HepG2 (cell line): Measurements from ENCODE around the gene SHANK3. TPM values are rescaled to one million over a fixed set of nuclear protein-coding genes. Genes with fewer than 3 reads are reported as not detected.
A peak's percentile ranks its signal among the peaks of the same experiment; 100 is the strongest.

Experiments
- ATF6 ChIP-seq: sonication (generic); formaldehyde crosslinking; conservative IDR thresholded peaks from 2 replicates; pipeline ENCODE4 v1.4.0; 2020; ENCODE audit warnings: missing genetic modification reagents
- DDIT3 ChIP-seq: sonication (generic); formaldehyde crosslinking; IDR thresholded peaks from 2 replicates; pipeline ENCODE4 v1.4.0; 2020; ENCODE audit warnings: mild to moderate bottlenecking, missing genetic modification reagents
- DMAP1 ChIP-seq: IDR thresholded peaks from 2 replicates; pipeline ENCODE4 v1.6.1; 2016
- EED ChIP-seq: sonication (generic); formaldehyde crosslinking; IDR thresholded peaks from 2 replicates; pipeline ENCODE4 v1.5.0; 2020; ENCODE audit warnings: mild to moderate bottlenecking, missing genetic modification reagents
- HOMEZ ChIP-seq: IDR thresholded peaks from 2 replicates; pipeline ENCODE4 v1.6.1; 2016; ENCODE audit warnings: low read depth
- JUNB ChIP-seq: sonication (generic); formaldehyde crosslinking; IDR thresholded peaks from 2 replicates; pipeline ENCODE4 v1.8.0; 2022; ENCODE audit warnings: missing genetic modification reagents, mild to moderate bottlenecking, borderline replicate concordance
- KLF11 ChIP-seq: IDR thresholded peaks from 2 replicates; pipeline ENCODE4 v1.6.1; 2016; ENCODE audit warnings: missing compliant biosample characterization
- MTA1 ChIP-seq: sonication (generic); formaldehyde crosslinking; IDR thresholded peaks from 2 replicates; pipeline ENCODE4 v1.4.0; 2020; ENCODE audit warnings: missing genetic modification reagents, mild to moderate bottlenecking, borderline replicate concordance
- NONO ChIP-seq, 2 experiments: fragments of 450-650 bp in 1 of 2; sonication (generic) in 1 of 2; formaldehyde crosslinking in 1 of 2; IDR thresholded peaks in 1 of 2; conservative IDR thresholded peaks in 1 of 2; 2 replicates each; pipeline versions ENCODE4 v1.6.1 to v1.8.0; 2017 to 2022; ENCODE audit warnings: mild to moderate bottlenecking in 1 of 2, missing genetic modification reagents in 1 of 2, moderate library complexity in 1 of 2
- PAX8 ChIP-seq: sonication (generic); formaldehyde crosslinking; IDR thresholded peaks from 2 replicates; pipeline ENCODE4 v1.8.0; 2022; ENCODE audit warnings: mild to moderate bottlenecking, missing genetic modification reagents, borderline replicate concordance
- PHF5A ChIP-seq: IDR thresholded peaks from one replicate; pipeline ENCODE4 v1.6.1; 2018; ENCODE audit warnings: low read depth, missing genetic modification reagents; ENCODE audit not compliant: unreplicated experiment
- PRMT3 ChIP-seq: sonication (generic); formaldehyde crosslinking; IDR thresholded peaks from 2 replicates; pipeline ENCODE4 v1.8.1; 2022; ENCODE audit warnings: low read depth, mild to moderate bottlenecking, moderate library complexity, missing genetic modification reagents, borderline replicate concordance
- RFX1 ChIP-seq: fragments of 450-650 bp; IDR thresholded peaks from 2 replicates; pipeline ENCODE4 v1.6.1; 2017
- YEATS2 ChIP-seq: sonication (generic); formaldehyde crosslinking; IDR thresholded peaks from 2 replicates; pipeline ENCODE4 v1.4.0; 2020; ENCODE audit warnings: missing genetic modification reagents, borderline replicate concordance
- ZFP37 ChIP-seq: sonication (generic); formaldehyde crosslinking; IDR thresholded peaks from 2 replicates; pipeline ENCODE4 v1.4.0; 2020; ENCODE audit warnings: missing genetic modification reagents, borderline replicate concordance
- ZNF124 ChIP-seq: sonication (generic); formaldehyde crosslinking; IDR thresholded peaks from 2 replicates; pipeline ENCODE4 v1.4.0; 2020; ENCODE audit warnings: missing genetic modification reagents
- ZNF136 ChIP-seq: sonication (generic); formaldehyde crosslinking; IDR thresholded peaks from 2 replicates; pipeline ENCODE4 v1.8.1; 2022; ENCODE audit warnings: low read depth, mild to moderate bottlenecking, moderate library complexity, missing genetic modification reagents
- ZNF205 ChIP-seq: IDR thresholded peaks from 2 replicates; pipeline ENCODE4 v1.6.1; 2018; ENCODE audit warnings: missing biosample characterization, missing genetic modification reagents
- ZNF207 ChIP-seq: fragments of 450-650 bp; IDR thresholded peaks from 2 replicates; pipeline ENCODE4 v1.6.1; 2016; ENCODE audit warnings: antibody characterized with exemption, borderline replicate concordance
- ZNF639 ChIP-seq: conservative IDR thresholded peaks from 2 replicates; pipeline ENCODE4 v1.6.1; 2018; ENCODE audit warnings: missing genetic modification reagents
- ZXDC ChIP-seq: sonication (generic); formaldehyde crosslinking; IDR thresholded peaks from 2 replicates; pipeline ENCODE4 v1.5.0; 2020; ENCODE audit warnings: mild to moderate bottlenecking, missing genetic modification reagents
- polyA plus RNA-seq, 8 experiments: library from polyadenylated mRNA; depleted of rRNA in 3 of 8; stranded (reverse) in 7 of 8; unstranded in 1 of 8; fragments of >200 nt; fragmentation: Illumina TruSeq in 4 of 8; extraction: Trizol in 4 of 8; gene quantifications; 2 replicates each; pipeline versions ENCODE4 v1.2.1 to v1.2.3, GENCODE V29; 2011 to 2016; ENCODE audit warnings: low read depth in 4 of 8, missing spikeins in 1 of 8, mixed read lengths in 1 of 8; ENCODE audit not compliant: insufficient read depth in 1 of 8
- total RNA-seq, 5 experiments: library from RNA; depleted of rRNA; stranded (reverse); fragments of >200 nt; fragmentation: Illumina TruSeq; extraction: Trizol; gene quantifications; 2 replicates each; pipeline ENCODE4 v1.2.3, GENCODE V29; 2016; ENCODE audit warnings: low read depth in 1 of 5

SHANK3 gene
- total and polyA plus RNA-seq, 2 of the 13 experiments (the other 11 are each of a cell fraction or from before 2014, with no cell fraction given), result 2.9 to 4.6 TPM

- TF ChIP-seq ZNF639 (CRISPR knock-in tag), result no peak
- no peak for TF ChIP-seq HOMEZ (CRISPR knock-in tag)
- no peak for TF ChIP-seq KLF11 (CRISPR knock-in tag)
- no peak for TF ChIP-seq ZNF124 (CRISPR knock-in tag)
- TF ChIP-seq ATF6 (CRISPR knock-in tag), result no peak
- TF ChIP-seq PHF5A (CRISPR knock-in tag), result no peak
- TF ChIP-seq DMAP1 (CRISPR knock-in tag), result no peak
- no peak for TF ChIP-seq RFX1
- 0 out of 2 replicates have a peak, but pooled peaks have one; percentile 49 for TF ChIP-seq EED (CRISPR knock-in tag)
- no peak for TF ChIP-seq ZNF205
- TF ChIP-seq MTA1, result no peak
- peak; percentile 68; the same call in 1 of the 2 replicates for TF ChIP-seq JUNB (CRISPR knock-in tag)
- TF ChIP-seq ZNF136, result no peak
- no peak for TF ChIP-seq PRMT3 (CRISPR knock-in tag)
- no peak for TF ChIP-seq DDIT3 (CRISPR knock-in tag)
- 0 out of 2 replicates have a peak, but pooled peaks have one; percentile 7 for TF ChIP-seq PAX8 (CRISPR knock-in tag)
- TF ChIP-seq ZFP37 (CRISPR knock-in tag), result no peak
- TF ChIP-seq NONO (IDR thresholded peaks at IDR 0.05), result no peak
- TF ChIP-seq NONO (CRISPR knock-in tag; conservative IDR thresholded peaks at IDR 0.05), result no peak; the same call in 1 of the 2 replicates
- TF ChIP-seq YEATS2, result no peak
- TF ChIP-seq ZNF207, result 0 out of 2 replicates have a peak, but pooled peaks have one; percentile 65
- no peak for TF ChIP-seq ZXDC
Measured at GRCh38 chr22:50628543-50629134, 44.0 kb upstream of the SHANK3 start (continued).
